Effector CD8-positive, alpha-beta T cell (primary cell): ENCODE data around the gene ZCWPW2.

Experiments
- DNase-seq: peaks from one replicate; lab custom pipeline; 2025; lab: John Stamatoyannopoulos, UW

ZCWPW2 gene

GRCh38 chr3:28376424-28376823 is 27.9 kb downstream of the ZCWPW2 start:
- DNase-seq: no peak

- no peak for DNase-seq
These were observed 37.5 kb downstream of the ZCWPW2 start for GRCh38 chr3:28386049-28386448.

DNA sequence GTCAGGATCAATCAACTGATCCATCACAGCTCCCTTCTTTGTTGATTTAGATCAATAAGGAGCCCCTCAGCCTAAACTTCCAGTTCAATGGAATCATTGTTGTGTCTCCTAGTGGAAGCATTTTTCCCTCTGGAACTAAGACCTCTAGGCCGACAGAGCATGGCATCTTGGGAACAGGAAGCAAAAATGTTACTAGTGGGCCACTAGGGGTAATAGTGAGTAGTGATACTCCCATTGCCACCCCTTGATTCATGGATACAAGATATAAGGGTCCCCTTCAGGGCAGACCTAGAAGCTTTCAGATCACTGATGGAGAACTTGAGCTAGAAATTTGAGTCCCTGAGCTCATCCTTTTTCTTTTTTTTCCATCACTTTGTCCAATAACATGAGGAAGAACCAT is 40.5 kb downstream of the ZCWPW2 start:
- no peak for DNase-seq

DNA sequence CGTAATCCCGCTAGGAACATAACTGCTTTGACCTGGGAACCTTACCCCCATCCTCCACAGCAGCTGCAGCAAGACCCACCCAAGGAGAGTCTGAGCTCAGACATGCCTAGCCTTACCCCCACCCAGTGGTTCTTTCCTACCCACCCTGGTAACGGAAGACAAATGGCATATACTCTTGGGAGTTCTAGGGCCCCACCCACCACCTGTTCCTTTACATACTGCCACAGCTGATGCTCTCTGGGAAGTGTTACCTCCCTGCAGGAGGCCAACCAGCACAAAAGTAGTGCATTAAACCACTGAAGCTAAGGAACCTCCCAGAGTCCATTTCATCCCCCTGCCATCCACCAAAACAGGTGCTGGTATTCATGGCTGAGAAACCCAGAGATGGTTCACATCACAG is 50.7 kb downstream of the ZCWPW2 start:
- DNase-seq: no peak

DNA sequence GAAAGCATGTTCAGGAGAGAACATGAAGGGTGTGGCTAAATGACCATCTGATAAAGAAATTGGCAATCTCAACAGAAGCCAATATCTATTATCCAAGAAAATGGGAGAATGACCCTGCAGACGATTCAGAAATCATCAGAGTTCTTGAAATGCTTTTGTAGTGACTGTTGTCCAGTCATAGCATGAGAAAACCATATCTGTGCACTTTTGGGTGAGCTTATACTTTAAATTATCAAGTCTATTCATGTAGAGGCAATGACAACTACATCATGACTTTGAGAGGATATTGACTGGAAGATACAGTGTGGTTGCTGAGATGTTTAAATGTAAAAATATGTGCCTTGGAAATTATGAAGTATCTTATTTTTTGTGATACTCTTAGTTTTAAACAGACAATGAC is 57.7 kb downstream of the ZCWPW2 start:
- no peak for DNase-seq

DNA sequence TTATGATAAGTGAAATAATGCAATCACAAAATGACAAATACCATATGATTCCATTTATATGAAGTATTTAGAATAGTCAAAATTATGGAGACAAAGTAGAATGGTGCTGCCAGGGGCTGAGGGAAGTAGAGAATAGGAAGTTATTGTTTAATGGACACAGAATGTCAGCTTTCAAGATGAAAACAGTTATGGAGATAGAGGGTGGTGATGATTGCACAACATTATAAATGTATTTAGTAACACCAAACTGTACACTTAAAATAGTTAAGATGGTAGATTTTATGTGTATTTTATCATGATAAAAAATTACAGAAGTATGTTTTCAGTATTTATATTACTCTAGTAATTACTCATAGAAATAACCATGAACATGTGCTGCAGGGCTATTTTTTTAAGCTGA is 100.9 kb downstream of the ZCWPW2 start:
- no peak for DNase-seq

DNA sequence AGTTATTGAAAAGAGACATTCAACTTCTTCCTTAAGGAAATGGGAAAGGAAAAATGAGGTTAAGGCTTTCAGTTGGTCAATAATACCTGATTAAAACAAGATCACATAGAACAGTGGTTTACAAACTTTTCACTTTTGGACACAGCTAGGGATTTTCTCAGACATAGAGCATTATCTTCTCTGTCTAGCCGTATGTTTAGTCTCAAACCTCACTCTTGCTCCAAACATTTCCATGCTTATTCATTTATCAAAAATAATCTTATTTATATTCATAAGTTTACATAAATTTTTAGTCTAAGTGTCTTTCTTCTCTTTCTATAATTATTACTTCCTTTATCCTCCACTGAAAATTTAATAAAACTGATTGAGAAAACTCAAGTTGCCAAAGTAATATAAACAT is 114.3 kb downstream of the ZCWPW2 start:
- no peak for DNase-seq

GRCh38 chr3:28467414-28467813 is 118.9 kb downstream of the ZCWPW2 start:
- DNase-seq: no peak

DNA sequence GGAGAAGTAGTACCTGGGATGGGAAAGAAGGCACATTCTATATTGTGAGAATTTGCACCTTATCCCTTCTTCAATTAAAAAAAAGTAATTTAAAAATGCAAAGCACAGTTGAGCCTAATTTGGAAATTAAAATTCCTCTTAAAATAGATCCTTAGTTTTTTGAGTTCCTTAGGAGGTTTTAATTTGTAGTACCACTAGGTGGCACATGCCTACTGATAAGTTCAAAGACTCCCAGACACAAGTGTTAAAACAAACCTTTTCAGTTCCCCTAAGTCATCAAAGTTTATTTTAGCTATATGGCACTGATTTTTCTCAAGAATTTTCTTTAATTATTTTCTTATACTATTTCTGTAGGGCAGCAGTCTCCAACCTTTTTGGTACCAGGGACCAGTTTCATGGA is 127.7 kb downstream of the ZCWPW2 start:
- DNase-seq: no peak

- no peak for DNase-seq
These were observed 128.2 kb downstream of the ZCWPW2 start for GRCh38 chr3:28476764-28477163.

DNA sequence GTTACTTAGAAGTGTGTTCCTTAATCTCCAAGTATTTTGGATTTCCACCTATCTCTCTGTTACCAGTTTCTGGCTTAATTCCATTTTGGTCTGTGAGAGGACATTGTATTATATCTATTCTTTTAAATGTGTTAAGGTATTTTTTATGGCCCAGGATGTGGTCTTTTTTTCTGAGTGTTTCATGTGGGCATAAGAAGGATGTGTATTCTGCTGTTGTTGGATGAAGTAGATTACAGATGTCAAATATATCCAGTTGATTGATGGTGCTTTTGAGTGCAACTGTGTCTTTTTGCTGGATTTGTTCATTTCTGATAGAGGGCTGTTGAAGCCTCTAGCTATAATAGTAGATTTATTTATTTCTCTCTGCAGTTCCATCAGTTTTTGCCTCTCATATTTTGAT is 136.6 kb downstream of the ZCWPW2 start:
- no peak for DNase-seq

GRCh38 chr3:28495301-28495700 is 146.8 kb downstream of the ZCWPW2 start:
- DNase-seq: no peak

DNA sequence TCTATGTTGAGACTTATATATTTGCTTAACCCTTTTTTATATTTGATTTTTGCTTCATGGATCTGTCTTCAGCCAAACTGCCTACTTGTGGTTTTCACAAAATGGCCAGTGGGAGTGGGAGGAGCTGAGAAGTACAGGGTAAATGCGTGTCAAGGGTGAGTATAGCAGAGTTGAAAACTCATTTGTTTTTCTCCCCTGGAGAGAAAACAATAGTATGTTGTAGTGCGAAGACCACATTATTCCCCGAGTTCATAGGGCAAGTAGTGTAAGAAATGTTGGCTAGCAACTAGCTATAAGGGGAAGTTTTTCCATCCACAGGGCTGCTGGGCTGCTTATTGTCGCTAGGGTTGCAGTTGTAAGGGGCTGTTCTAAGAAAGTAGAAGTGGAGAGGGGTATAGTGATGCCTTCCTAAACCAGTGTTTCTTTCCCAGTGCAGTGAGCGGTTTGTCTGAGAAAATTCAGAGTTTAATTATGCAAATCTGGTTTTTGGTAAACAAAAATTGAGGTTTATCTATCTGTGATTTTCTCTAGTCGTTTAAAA is 153.9 kb downstream of the ZCWPW2 start:
- no peak for DNase-seq

GRCh38 chr3:28504976-28505375 is 156.5 kb downstream of the ZCWPW2 start:
- DNase-seq: no peak

DNA sequence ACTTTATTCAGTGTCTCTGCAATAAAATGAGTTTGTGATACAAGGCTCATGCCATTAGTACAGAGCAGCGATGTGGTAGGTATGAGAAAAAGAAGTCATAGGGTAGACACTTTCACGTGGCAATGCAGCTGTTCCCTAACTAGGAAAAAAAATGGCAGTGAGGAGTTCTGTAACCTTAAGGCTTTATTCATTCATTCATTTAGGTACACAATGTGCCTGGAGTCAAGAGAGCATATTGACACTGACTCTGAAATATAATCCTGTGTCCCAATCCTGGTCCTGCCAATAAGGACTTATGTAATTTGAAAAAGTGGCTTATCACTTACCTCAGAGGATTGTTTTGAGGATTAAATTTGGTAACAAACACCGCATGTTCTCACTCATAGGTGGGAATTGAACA is 173.1 kb downstream of the ZCWPW2 start:
- no peak for DNase-seq

GRCh38 chr3:28542351-28542750 is 193.8 kb downstream of the ZCWPW2 start:
- DNase-seq: no peak

DNA sequence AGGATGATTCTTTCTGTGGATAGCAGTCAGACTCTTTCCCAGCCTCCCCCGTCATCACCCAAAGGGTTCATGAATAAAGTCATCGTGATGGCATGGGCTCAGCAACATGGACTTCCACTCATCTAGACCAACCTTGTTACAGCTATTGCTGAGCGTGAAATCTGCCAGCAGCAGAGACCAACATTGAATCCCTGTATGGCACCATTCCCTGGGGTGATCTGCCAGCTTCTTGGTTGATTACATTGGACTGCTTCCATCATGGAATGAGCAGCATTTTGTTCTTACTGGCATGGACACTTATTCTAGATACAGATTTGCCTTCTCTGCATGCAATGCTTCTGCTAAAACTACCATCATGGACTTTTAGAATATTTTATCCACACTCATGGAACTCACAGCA is 195.7 kb downstream of the ZCWPW2 start:
- no peak for DNase-seq

GRCh38 chr3:28544831-28545230 is 196.3 kb downstream of the ZCWPW2 start:
- no peak for DNase-seq

GRCh38 chr3:28547677-28548076 is 199.2 kb downstream of the ZCWPW2 start:
- no peak for DNase-seq

GRCh38 chr3:28553175-28553574 is 204.7 kb downstream of the ZCWPW2 start:
- no peak for DNase-seq

DNA sequence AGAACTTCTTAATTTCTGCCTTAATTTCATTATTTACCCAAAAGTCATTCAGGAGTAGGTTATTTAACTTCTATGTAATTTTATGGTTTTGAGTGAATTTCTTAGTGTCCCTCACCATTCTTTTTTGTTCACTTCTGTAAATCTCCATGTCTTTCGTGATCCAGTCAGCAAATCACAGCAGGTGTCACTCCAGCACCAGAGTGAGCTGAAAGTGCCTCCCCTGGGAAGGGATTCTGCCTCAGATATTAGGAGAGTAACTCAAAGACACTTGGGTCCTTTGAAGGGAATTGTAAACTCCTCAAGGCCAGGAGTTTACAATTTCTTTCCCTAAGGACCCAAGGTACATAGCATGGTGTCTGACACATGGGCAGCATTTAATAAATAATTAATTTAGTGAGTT is 207.7 kb downstream of the ZCWPW2 start:
- DNase-seq: no peak

DNA sequence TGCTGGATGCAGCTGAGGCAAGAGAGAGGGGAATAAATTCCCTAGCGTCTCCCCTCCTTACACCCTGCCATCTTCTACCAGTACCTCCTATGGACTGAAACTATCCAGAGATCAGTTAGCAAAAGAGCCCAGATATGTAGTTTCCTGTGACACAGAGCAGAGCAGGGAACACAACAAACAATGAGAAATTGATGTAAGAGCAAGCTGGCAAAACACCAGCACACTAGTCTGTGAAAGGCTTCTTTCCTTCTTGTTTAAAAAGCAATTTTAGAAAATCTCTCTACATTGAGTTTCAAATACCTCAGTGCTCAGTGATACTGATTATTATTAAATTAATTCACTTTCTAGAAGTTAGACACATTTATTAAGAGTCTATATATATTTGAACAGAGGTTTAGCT is 215.7 kb downstream of the ZCWPW2 start:
- no peak for DNase-seq

DNA sequence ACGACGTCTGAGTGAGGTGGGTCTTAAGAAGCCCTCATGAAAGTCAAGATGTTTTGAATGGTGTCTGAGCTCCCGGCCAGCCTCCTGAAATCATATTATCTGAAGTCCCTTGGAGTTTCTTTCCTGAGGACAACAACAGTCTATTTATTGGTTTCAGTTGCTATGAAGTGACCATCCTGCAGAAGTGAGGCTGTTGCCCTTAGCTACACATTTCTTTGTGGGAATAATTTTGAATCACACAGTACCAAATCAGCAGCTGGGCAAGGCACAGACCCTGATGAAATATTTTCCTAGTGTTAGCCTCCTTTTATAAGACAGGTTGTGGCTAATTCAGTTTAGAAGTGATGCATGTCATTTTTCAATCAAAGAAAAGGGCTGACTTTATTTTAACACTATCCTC is 220.8 kb downstream of the ZCWPW2 start:
- no peak for DNase-seq

DNA sequence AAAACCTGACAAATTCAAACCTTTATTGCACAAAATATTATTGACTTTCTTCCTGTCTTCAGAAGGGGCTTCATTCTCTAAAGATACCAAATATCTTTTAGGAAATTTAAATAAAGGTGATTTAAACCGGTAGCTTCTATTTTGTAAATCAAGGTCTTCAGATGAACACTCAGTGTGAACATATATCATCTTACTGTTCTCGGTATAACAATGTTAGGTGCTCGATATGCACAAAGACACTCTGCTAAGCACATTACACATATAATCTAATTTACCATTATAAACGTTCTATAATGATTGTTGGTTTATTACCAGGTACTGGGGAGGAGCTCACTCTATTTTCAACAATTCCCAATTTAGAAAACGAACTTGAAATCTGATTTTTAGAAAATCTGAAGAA is 225.5 kb downstream of the ZCWPW2 start:
- no peak for DNase-seq
